ENCODE results near the gene KIF2C.
"Not testable (repeated sequence)": the region's sequence is repeated elsewhere in the genome, so short reads cannot be mapped to it uniquely, and the experiment has no call there.

The KIF2C gene

GRCh38 chr1:44812822-44813543 lies 73.3 kb downstream of the KIF2C start:
- H3K4me3 ChIP-seq (ENCODE audit: low read depth, low read length): peak overlapping the region; percentile 37
- DNase-seq (ENCODE audit: low read depth): no peak
- no peak for TF ChIP-seq CTCF (IDR thresholded peaks at IDR 0.05; ENCODE audit: low read depth, low read length, missing control alignments)
- in situ Hi-C loops (cut with HindIII; ENCODE audit: low sequenced_read_pairs): no loop called here

- in situ Hi-C loops (cut with HindIII; ENCODE audit: low sequenced_read_pairs); H3K4me3 ChIP-seq (ENCODE audit: low read depth, low read length); DNase-seq (ENCODE audit: low read depth): not testable (repeated sequence)
Observed at GRCh38 chr1:44815926-44816325, 76.3 kb downstream of the KIF2C start.

GRCh38 chr1:44817307-44817706 lies 77.7 kb downstream of the KIF2C start:
- no peak for DNase-seq (ENCODE audit: low read depth)
- TF ChIP-seq CTCF (IDR thresholded peaks at IDR 0.05; ENCODE audit: low read depth, low read length, missing control alignments): no peak
- in situ Hi-C loops (cut with HindIII; ENCODE audit: low sequenced_read_pairs): no loop called here
- no peak overlapping the region for H3K4me3 ChIP-seq (ENCODE audit: low read depth, low read length)
